ENCODE data around the gene TCF4. TPM values are rescaled to one million over a fixed set of nuclear protein-coding genes. Genes with fewer than 3 reads are reported as not detected.

The TCF4 gene
- total and polyA plus RNA-seq, 2 donors (not counting 3 experiments of a cell fraction or from before 2014, with no cell fraction given), result 183 to 390 TPM

DNA sequence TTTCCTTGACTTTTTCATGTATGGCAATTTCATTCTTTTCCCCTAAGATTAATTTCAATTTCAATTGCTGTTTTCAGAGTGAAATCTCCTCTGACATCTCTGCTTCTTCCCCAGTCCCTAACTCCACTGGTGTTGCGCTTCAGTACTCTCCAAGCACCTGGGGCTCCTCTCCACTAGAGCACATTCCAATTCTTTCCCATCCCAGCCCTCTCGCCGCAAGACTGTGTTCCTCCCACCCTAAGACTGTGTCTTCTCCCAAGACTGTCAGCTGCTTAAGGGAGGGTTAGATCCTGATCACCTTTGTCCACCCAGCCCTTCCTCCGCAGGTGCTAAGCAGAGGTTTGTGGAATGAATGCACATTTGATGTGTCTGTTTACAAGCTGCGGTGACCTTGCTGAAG, 373.0 kb downstream of the TCF4 start:
- Histone ChIP-seq H3K79me2 (ENCODE audit: control insufficient read depth, insufficient read depth, low read length) (no peaks in the 10 kb centered on the region), H3K27me3 (ENCODE audit: control insufficient read depth in 2 of 2, insufficient read depth in 2 of 2, low read length in 2 of 2) (peaks cover 12 to 13% of the 10 kb centered on the region in 2 experiments), H3K9me1 (replicated peaks; ENCODE audit: control insufficient read depth, extremely low read depth, insufficient read depth, low read length) (no peaks in the 10 kb centered on the region), H3K4me1 (ENCODE audit: control insufficient read depth, extremely low read depth, insufficient read depth, low read length) (no peaks in the 10 kb centered on the region), H3K4me2 (ENCODE audit: insufficient read depth, low read length) (no peak overlapping the region), H3K27ac (ENCODE audit: insufficient read depth, low read depth, low read length) (no peak overlapping the region), H3K9ac (replicated peaks; ENCODE audit: extremely low read depth, insufficient read depth, low read length) (no peak overlapping the region), H3K9me3 (replicated peaks; ENCODE audit: control insufficient read depth, insufficient read depth, low read length) (no peaks in the 10 kb centered on the region), H4K20me1 (replicated peaks; ENCODE audit: control insufficient read depth, extremely low read depth, insufficient read depth, low read length) (no peaks in the 10 kb centered on the region), H2AFZ (ENCODE audit: low read depth, low read length) (no peak overlapping the region), H3K36me3 (ENCODE audit: control insufficient read depth in 2 of 2, extremely low read depth in 1 of 2, insufficient read depth in 2 of 2, low read length in 2 of 2) (no peaks in the 10 kb centered on the region), H3K4me3 (replicated peaks in 1 of 3; ENCODE audit: insufficient read depth in 1 of 3, low read depth in 1 of 3, low read length in 3 of 3) (no peak overlapping the region)
- no peak for DNase-seq (ENCODE audit: low read depth, low spot score)
- TF ChIP-seq, protein P1, sequence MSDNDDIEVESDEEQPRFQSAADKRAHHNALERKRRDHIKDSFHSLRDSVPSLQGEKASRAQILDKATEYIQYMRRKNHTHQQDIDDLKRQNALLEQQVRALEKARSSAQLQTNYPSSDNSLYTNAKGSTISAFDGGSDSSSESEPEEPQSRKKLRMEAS (IDR thresholded peaks at IDR 0.05; ENCODE audit: insufficient read depth, insufficient read length), result no peak
- no peak for TF ChIP-seq FOS (IDR thresholded peaks at IDR 0.05; ENCODE audit: borderline replicate concordance, insufficient read depth, low read length)
- no peak for TF ChIP-seq POLR2A (IDR thresholded peaks at IDR 0.05; ENCODE audit: low read depth, low read length)
- no peak for TF ChIP-seq POLR2AphosphoS5 (IDR thresholded peaks at IDR 0.05; ENCODE audit: insufficient read depth, low read depth, low read length)
- TF ChIP-seq GATA2 (IDR thresholded peaks at IDR 0.05; ENCODE audit: insufficient read depth, insufficient read length, low read depth, low read length), result no peak
- no peak for TF ChIP-seq CTCF (IDR thresholded peaks at IDR 0.05; ENCODE audit: extremely low read depth in 1 of 2, insufficient read depth in 1 of 2, low read depth in 1 of 2, low read length in 2 of 2)
- TF ChIP-seq EZH2 (IDR thresholded peaks at IDR 0.05; ENCODE audit: borderline replicate concordance, low read depth, low read length, severe bottlenecking), result no peak
- TF ChIP-seq JUN (IDR thresholded peaks at IDR 0.05; ENCODE audit: borderline replicate concordance, insufficient read depth, insufficient read length, low read depth), result no peak
- TF ChIP-seq MYC (IDR thresholded peaks at IDR 0.05; ENCODE audit: low read depth, low read length), result no peak
- dilution Hi-C loops (cut with MboI; ENCODE audit: extremely low pct_ligation_motif_present, low sequenced_read_pairs) (no loop called here), intact Hi-C loops (cut with micrococcal nuclease) (no loop called here)
- BruUV-seq (replicated peaks), result no TSS peak
- POLR2A ChIA-PET, result no interaction called here
- CTCF ChIA-PET, result interaction anchor here (1.9 kb wide), 1 partner anchor 19 kb away, joined by 5 read pairs; no protein-coding TSS in a partner anchor
- no peak for FAIRE-seq
